GM23338 (cell line): Measurements from ENCODE around the gene ZFC3H1. TPM values are rescaled to one million over a fixed set of nuclear protein-coding genes. Genes with fewer than 3 reads are reported as not detected.

Source experiments
- ATAC-seq: fragments of 200-7000 bp; cut with Tn5 transposase; 3 replicates; pipeline ENCODE4 v1.9.1; 2020
- DNase-seq: peaks from one replicate; pipeline ENCODE4 v3.0.0-alpha.2; 2015; ENCODE audit warnings: low spot score
- H2AFZ ChIP-seq: fragments of 200-600 bp; sonication (generic); 2 replicates; pipeline ENCODE4 v1.8.0; 2016; ENCODE audit warnings: antibody characterized with exemption, mild to moderate bottlenecking, moderate library complexity
- H3F3A ChIP-seq: fragments of 200-600 bp; sonication (generic); replicated peaks from 2 replicates; pipeline ENCODE4 v1.8.0; 2017; ENCODE audit warnings: antibody characterized with exemption, mixed run types, low read depth
- H3K27ac ChIP-seq: fragments of 200-600 bp; sonication (generic); 2 replicates; pipeline ENCODE4 v1.6.1; 2016; ENCODE audit warnings: low read depth
- H3K27me3 ChIP-seq: fragments of 200-600 bp; sonication (generic); 2 replicates; pipeline ENCODE4 v1.8.0; 2016; ENCODE audit warnings: mild to moderate bottlenecking, mixed run types, moderate library complexity; ENCODE audit not compliant: insufficient read depth
- H3K36me3 ChIP-seq: fragments of 200-600 bp; sonication (generic); 2 replicates; pipeline ENCODE4 v1.8.0; 2016; ENCODE audit warnings: mild to moderate bottlenecking; ENCODE audit not compliant: insufficient read depth
- H3K4me1 ChIP-seq: fragments of 200-600 bp; sonication (generic); 2 replicates; pipeline ENCODE4 v1.8.0; 2016; ENCODE audit warnings: mild to moderate bottlenecking, moderate library complexity; ENCODE audit not compliant: insufficient read depth
- H3K4me2 ChIP-seq: fragments of 200-600 bp; sonication (generic); 2 replicates; pipeline ENCODE4 v1.7.1; 2017; ENCODE audit warnings: mixed run types
- H3K4me3 ChIP-seq: fragments of 200-600 bp; sonication (generic); 2 replicates; pipeline ENCODE4 v1.6.1; 2016; ENCODE audit warnings: mixed run types
- H3K79me2 ChIP-seq: fragments of 200-600 bp; sonication (generic); replicated peaks from 2 replicates; pipeline ENCODE4 v1.8.0; 2017; ENCODE audit warnings: mild to moderate bottlenecking; ENCODE audit not compliant: insufficient read depth
- H3K9me2 ChIP-seq: fragments of 200-600 bp; sonication (generic); 2 replicates; pipeline ENCODE4 v1.8.0; 2017; ENCODE audit not compliant: insufficient read depth
- H4K20me1 ChIP-seq: fragments of 200-600 bp; sonication (generic); replicated peaks from 2 replicates; pipeline ENCODE4 v1.8.0; 2017; ENCODE audit warnings: mild to moderate bottlenecking; ENCODE audit not compliant: insufficient read depth
- H3K27ac Mint-ChIP-seq: 2 replicates; pipeline ENCODE4 v1.8.0; 2020; ENCODE audit warnings: inconsistent platforms, mild to moderate bottlenecking, moderate library complexity, mixed read lengths
- H3K27me3 Mint-ChIP-seq: 3 replicates; pipeline ENCODE4 v1.8.0; 2022; ENCODE audit warnings: low read depth, mild to moderate bottlenecking, moderate library complexity, mixed read lengths, inconsistent platforms; ENCODE audit not compliant: insufficient read depth, poor library complexity
- H3K36me3 Mint-ChIP-seq: 3 replicates; pipeline ENCODE4 v1.8.0; 2021; ENCODE audit warnings: low read depth, mild to moderate bottlenecking, inconsistent platforms, moderate library complexity, mixed read lengths
- H3K4me1 Mint-ChIP-seq: 3 replicates; pipeline ENCODE4 v1.8.0; 2020; ENCODE audit warnings: mild to moderate bottlenecking, inconsistent platforms, mixed read lengths
- H3K4me3 Mint-ChIP-seq: 3 replicates; pipeline ENCODE4 v1.8.0; 2021; ENCODE audit warnings: moderate library complexity, mild to moderate bottlenecking, inconsistent platforms, mixed read lengths
- H3K9me3 Mint-ChIP-seq: 3 replicates; pipeline ENCODE4 v1.8.0; 2020; ENCODE audit warnings: moderate library complexity, mild to moderate bottlenecking, inconsistent platforms, mixed read lengths
- CREB1 ChIP-seq: fragments of 250-450 bp; sonication (Bioruptor Pico); IDR thresholded peaks from 2 replicates; pipeline ENCODE4 v1.5.0; 2020; ENCODE audit warnings: low read depth, mild to moderate bottlenecking, moderate library complexity
- CTCF ChIP-seq, 2 experiments: fragments of 200-600 bp in 1 of 2; sonication (generic) in 1 of 2; conservative IDR thresholded peaks; 2 replicates each; pipeline versions ENCODE4 v1.5.1 to v1.6.1; 2016 to 2017; ENCODE audit warnings: antibody characterized with exemption in 2 of 2, low read depth in 2 of 2, mild to moderate bottlenecking in 2 of 2, moderate library complexity in 1 of 2
- EZH2 ChIP-seq: fragments of 200-600 bp; sonication (generic); IDR thresholded peaks from one replicate; pipeline ENCODE4 v1.8.0; 2017; ENCODE audit warnings: antibody characterized with exemption, mild to moderate bottlenecking, low read depth; ENCODE audit not compliant: unreplicated experiment
- EZH2phosphoT487 ChIP-seq: fragments of 200-600 bp; sonication (generic); IDR thresholded peaks from one replicate; pipeline ENCODE4 v1.8.1; 2018; ENCODE audit warnings: antibody characterized with exemption; ENCODE audit not compliant: unreplicated experiment
- JUNB ChIP-seq: IDR thresholded peaks from one replicate; pipeline ENCODE4 v1.6.1; 2016; ENCODE audit warnings: antibody characterized with exemption; ENCODE audit not compliant: unreplicated experiment
- NANOG ChIP-seq: IDR thresholded peaks from 2 replicates; pipeline ENCODE4 v1.6.1; 2016; ENCODE audit warnings: antibody characterized with exemption, borderline replicate concordance
- POLR2AphosphoS5 ChIP-seq: IDR thresholded peaks from 2 replicates; pipeline ENCODE4 v1.6.1; 2016; ENCODE audit warnings: antibody characterized with exemption, low read depth
- REST ChIP-seq: IDR thresholded peaks from one replicate; pipeline ENCODE4 v1.6.1; 2018; ENCODE audit warnings: antibody characterized with exemption; ENCODE audit not compliant: unreplicated experiment
- STAT1 ChIP-seq: IDR thresholded peaks from one replicate; pipeline ENCODE4 v1.6.1; 2016; ENCODE audit warnings: antibody characterized with exemption; ENCODE audit not compliant: unreplicated experiment
- ZNF114 ChIP-seq: fragments of 250-450 bp; sonication (Bioruptor Pico); IDR thresholded peaks from 2 replicates; pipeline ENCODE4 v1.5.0; 2020; ENCODE audit warnings: mild to moderate bottlenecking, moderate library complexity
- ZNF331 ChIP-seq: fragments of 250-450 bp; sonication (Bioruptor Pico); IDR thresholded peaks from 2 replicates; pipeline ENCODE4 v1.5.0; 2020; ENCODE audit warnings: low read depth, mild to moderate bottlenecking, moderate library complexity
- ZNF462 ChIP-seq: fragments of 250-450 bp; sonication (Bioruptor Pico); IDR thresholded peaks from 2 replicates; pipeline ENCODE4 v1.5.0; 2020; ENCODE audit warnings: mild to moderate bottlenecking, moderate library complexity
- polyA plus RNA-seq: library from polyadenylated mRNA; unstranded; fragments of >200 nt; fragmentation: Nextera tagmentation; extraction: Ambion mirVana; gene quantifications from 2 replicates; pipeline ENCODE4 v1.2.1, GENCODE V29; 2016
- total RNA-seq: library from RNA; depleted of rRNA; stranded (reverse); fragments of >200 nt; shearing (Covaris generic); gene quantifications from 2 replicates; pipeline ENCODE4 v1.2.3, GENCODE V29; 2014

The ZFC3H1 gene
- total and polyA plus RNA-seq, 2 experiments from 2014 or later: 30.3 to 46.2 TPM

- Mint-ChIP-seq H3K36me3 (peaks cover 54% of the 10 kb centered on the region), H3K9me3 (no peaks in the 10 kb centered on the region), H3K4me3 (no peak overlapping the region), H3K27me3 (no peaks in the 10 kb centered on the region), H3K4me1 (no peaks in the 10 kb centered on the region), H3K27ac (no peak overlapping the region)
- no peak for TF ChIP-seq ZNF114 (CRISPR knock-in tag)
- no peak for TF ChIP-seq ZNF331
- TF ChIP-seq ZNF462: no peak
- TF ChIP-seq EZH2phosphoT487: no peak
- TF ChIP-seq STAT1: no peak
- TF ChIP-seq POLR2AphosphoS5: no peak
- TF ChIP-seq JUNB: no peak
- no peak for TF ChIP-seq EZH2
- TF ChIP-seq CREB1 (CRISPR knock-in tag): no peak
- TF ChIP-seq NANOG: no peak
- TF ChIP-seq CTCF (conservative IDR thresholded peaks at IDR 0.05; ENCODE audit: low read depth in 2 of 2): no peak
- no peak for TF ChIP-seq REST
- Histone ChIP-seq H3F3A (no peaks in the 10 kb centered on the region), H3K4me3 (no peak overlapping the region), H3K79me2 (no peaks in the 10 kb centered on the region), H3K4me2 (no peak overlapping the region), H3K27ac (no peak overlapping the region), H4K20me1 (peaks cover 5% of the 10 kb centered on the region; the same call in 1 of the 2 replicates), H2AFZ (no peak overlapping the region), H3K36me3 (peaks cover 47% of the 10 kb centered on the region), H3K27me3 (no peaks in the 10 kb centered on the region), H3K4me1 (no peaks in the 10 kb centered on the region), H3K9me2 (no peaks in the 10 kb centered on the region)
- no peak for ATAC-seq
- DNase-seq: no peak
These were observed 22.3 kb downstream of the ZFC3H1 start for GRCh38 chr12:71641390-71641789.
